Endothelial cell of umbilical vein (primary cell): Measurements from ENCODE around the gene NANOS2. TPM values are rescaled to one million over a fixed set of nuclear protein-coding genes. Genes with fewer than 3 reads are reported as not detected.
A peak's percentile ranks its signal among the peaks of the same experiment; 100 is the strongest.

Experiments used
- BruUV-seq: library from RNA; stranded (reverse); fragments of 400-500 nt; replicated peaks from 2 replicates; lab custom pipeline; 2021; lab: Mats Ljungman, UMichigan
- CTCF ChIA-PET: fragments of 300-600, 350-600 bp; sonication (Branson Sonifier 250); formaldehyde crosslinking; loops from one replicate; lab custom pipeline; 2021; ENCODE audit warnings: antibody characterized with exemption, inconsistent platforms; lab: Charles Lee
- POLR2A ChIA-PET: fragments of 300-600, 350-600 bp; sonication (Branson Sonifier 250); formaldehyde crosslinking; loops from one replicate; lab custom pipeline; 2021; ENCODE audit warnings: antibody characterized with exemption, inconsistent platforms; lab: Charles Lee
- DNase-seq: peaks from one replicate; pipeline ENCODE4 v3.0.0-alpha.2; 2011; ENCODE audit warnings: low read depth, low spot score
- FAIRE-seq: peaks from 2 replicates; lab custom pipeline; 2011; peaks lifted over from hg19 to GRCh38; lab: Jason Lieb, UNC
- H2AFZ ChIP-seq: 2 replicates; pipeline ENCODE4 v1.6.0; 2012; ENCODE audit warnings: low read depth, low read length, control low read depth, inconsistent platforms
- H3K27ac ChIP-seq: 2 replicates; pipeline ENCODE4 v1.5.1; 2011; ENCODE audit warnings: low read depth, mild to moderate bottlenecking, control low read depth, low read length, moderate library complexity; ENCODE audit not compliant: insufficient read depth
- H3K27me3 ChIP-seq, 2 experiments: 2 replicates each; pipeline versions ENCODE4 v1.6.0 to v1.6.1; 2011; ENCODE audit warnings: low read length in 2 of 2, mixed read lengths in 1 of 2; ENCODE audit not compliant: control insufficient read depth in 2 of 2, insufficient read depth in 2 of 2
- H3K36me3 ChIP-seq, 2 experiments: 2 replicates in 1 of 2; 3 replicates in 1 of 2; pipeline ENCODE4 v1.5.1; 2011; ENCODE audit warnings: low read length in 2 of 2, mild to moderate bottlenecking in 1 of 2, moderate library complexity in 1 of 2; ENCODE audit not compliant: control insufficient read depth in 2 of 2, insufficient read depth in 2 of 2; ENCODE audit errors: extremely low read depth in 1 of 2
- H3K4me1 ChIP-seq: 3 replicates; pipeline ENCODE4 v1.5.1; 2011; ENCODE audit warnings: mild to moderate bottlenecking, low read length; ENCODE audit not compliant: control insufficient read depth, insufficient read depth; ENCODE audit errors: extremely low read depth
- H3K4me2 ChIP-seq: 2 replicates; pipeline ENCODE4 v1.6.1; 2011; ENCODE audit warnings: low read length, control low read depth, mixed read lengths; ENCODE audit not compliant: insufficient read depth
- H3K4me3 ChIP-seq, 3 experiments: fragments of 200-600 bp in 1 of 3; sonication (generic), shearing (Covaris generic) in 1 of 3; replicated peaks in 1 of 3; 2 replicates each; pipeline ENCODE4 v1.5.1; 2011 to 2016; ENCODE audit warnings: control low read depth in 3 of 3, low read length in 3 of 3, mild to moderate bottlenecking in 2 of 3, inconsistent platforms in 1 of 3, low read depth in 1 of 3, moderate library complexity in 1 of 3; ENCODE audit not compliant: insufficient read depth in 1 of 3
- H3K79me2 ChIP-seq: 2 replicates; pipeline ENCODE4 v1.6.0; 2012; ENCODE audit warnings: low read length, inconsistent platforms; ENCODE audit not compliant: control insufficient read depth, insufficient read depth
- H3K9ac ChIP-seq: replicated peaks from 2 replicates; pipeline ENCODE3; 2011; ENCODE audit warnings: low read length, control low read depth; ENCODE audit not compliant: insufficient read depth; ENCODE audit errors: extremely low read depth
- H3K9me1 ChIP-seq: replicated peaks from 3 replicates; pipeline ENCODE4 v1.6.0; 2011; ENCODE audit warnings: mild to moderate bottlenecking, low read length; ENCODE audit not compliant: control insufficient read depth, insufficient read depth; ENCODE audit errors: extremely low read depth
- H3K9me3 ChIP-seq: replicated peaks from 2 replicates; pipeline ENCODE4 v1.5.1; 2012; ENCODE audit warnings: low read length, inconsistent platforms; ENCODE audit not compliant: control insufficient read depth, insufficient read depth
- H4K20me1 ChIP-seq: replicated peaks from 2 replicates; pipeline ENCODE3; 2011; ENCODE audit warnings: mild to moderate bottlenecking, low read length; ENCODE audit not compliant: control insufficient read depth, insufficient read depth; ENCODE audit errors: extremely low read depth
- EZH2 ChIP-seq: IDR thresholded peaks from 2 replicates; pipeline ENCODE4 v1.6.1; 2012; ENCODE audit warnings: borderline replicate concordance, low read depth, mild to moderate bottlenecking, moderate library complexity, low read length, inconsistent platforms; ENCODE audit not compliant: severe bottlenecking
- FOS ChIP-seq: IDR thresholded peaks from 2 replicates; pipeline ENCODE4 v1.6.1; 2011; ENCODE audit warnings: mild to moderate bottlenecking, low read length, moderate library complexity, borderline replicate concordance; ENCODE audit not compliant: insufficient read depth
- JUN ChIP-seq: IDR thresholded peaks from 2 replicates; pipeline ENCODE4 v1.6.1; 2011; ENCODE audit warnings: borderline replicate concordance, low read depth; ENCODE audit not compliant: insufficient read length, insufficient read depth
- MAX ChIP-seq: IDR thresholded peaks from 2 replicates; pipeline ENCODE4 v1.6.1; 2011; ENCODE audit not compliant: insufficient read depth, insufficient read length
- POLR2A ChIP-seq: IDR thresholded peaks from 2 replicates; pipeline ENCODE4 v1.6.1; 2012; ENCODE audit warnings: low read depth, mild to moderate bottlenecking, control low read depth, low read length
- POLR2AphosphoS5 ChIP-seq: IDR thresholded peaks from 2 replicates; pipeline ENCODE4 v1.6.1; 2012; ENCODE audit warnings: low read depth, mild to moderate bottlenecking, control low read depth, low read length, moderate library complexity; ENCODE audit not compliant: insufficient read depth
- dilution Hi-C: fragments of 300-500 bp; cut with MboI; formaldehyde crosslinking; loops from one replicate; pipeline ENCODE4 v1.15.0; 2019; ENCODE audit warnings: low sequenced_read_pairs; ENCODE audit not compliant: extremely low pct_ligation_motif_present
- intact Hi-C: fragments of 100-400 bp; cut with micrococcal nuclease; formaldehyde crosslinking; loops from one replicate; pipeline ENCODE4 v1.10.0; 2022
- polyA plus RNA-seq, 4 experiments: library from polyadenylated mRNA; depleted of rRNA in 3 of 4; stranded (reverse) in 3 of 4; unstranded in 1 of 4; fragments of >200 nt; gene quantifications; 2 replicates each; pipeline versions ENCODE4 v1.2.1 to v1.2.3, GENCODE V29; 2011 to 2012; ENCODE audit warnings: missing spikeins in 1 of 4
- total RNA-seq: library from RNA; stranded (reverse); gene quantifications from 2 replicates; pipeline ENCODE4 v1.2.3, GENCODE V29; 2021

The NANOS2 gene
- total and polyA plus RNA-seq, 2 donors (not counting 3 experiments of a cell fraction or from before 2014, with no cell fraction given): not detected

- peak; percentile 92 for DNase-seq
- intact Hi-C loops (loop anchor here (1.0 kb wide), 2 partner anchors 16 to 41 kb away; partner anchors contain the start of gene MYPOP), dilution Hi-C loops (no loop called here)
- Histone ChIP-seq H4K20me1 (no peaks in the 10 kb centered on the region), H3K79me2 (peaks cover 3% of the 10 kb centered on the region), H3K9me3 (no peaks in the 10 kb centered on the region), H2AFZ (peak overlapping the region; percentile 80), H3K4me1 (peaks cover 10% of the 10 kb centered on the region), H3K36me3 (no peaks in the 10 kb centered on the region), H3K9ac (peak overlapping the region; percentile 81), H3K27me3 (no peaks in the 10 kb centered on the region), H3K9me1 (no peaks in the 10 kb centered on the region), H3K27ac (peak overlapping the region; percentile 80), H3K4me3 (peak overlapping the region; percentile 48 to 94 (median 57)), H3K4me2 (peak overlapping the region; percentile 74)
- ChIA-PET POLR2A (interaction anchor here (0.6 to 1.4 kb wide), 6 partner anchors 15 to 124 kb away, joined by 3 to 6 read pairs (median 3); partner anchors contain the start of genes FOXA3 and MYPOP), CTCF (interaction anchor here (0.6 to 3.3 kb wide), 9 partner anchors 11 to 401 kb away, joined by 3 to 21 read pairs (median 3); partner anchors contain the start of genes FOXA3 and SYMPK)
- no TSS peak for BruUV-seq
- FAIRE-seq: peak; percentile 96
- no peak for TF ChIP-seq EZH2
- TF ChIP-seq FOS: no peak
- no peak for TF ChIP-seq MAX
- TF ChIP-seq JUN: no peak
- TF ChIP-seq POLR2AphosphoS5: peak; percentile 60
- peak; percentile 83 for TF ChIP-seq POLR2A
These were observed 28.0 kb downstream of the NANOS2 start for GRCh38 chr19:45886427-45887199.
